A673 (cell line): Measurements from ENCODE around the gene BAK1.

Experiments used
- EZH2 ChIP-seq: fragments of 200-600 bp; sonication (generic); IDR thresholded peaks from 2 replicates; pipeline ENCODE4 v1.6.1; 2017; ENCODE audit warnings: borderline replicate concordance, low read depth, mild to moderate bottlenecking, mixed read lengths, antibody characterized with exemption, low read length; ENCODE audit not compliant: poor library complexity, severe bottlenecking
- TF ChIP-seq, protein P1 (sequence below): fragments of 300-800, 200-600 bp; sonication (generic); conservative IDR thresholded peaks from 2 replicates; pipeline ENCODE4 v1.5.1; 2017; ENCODE audit warnings: low read depth, mild to moderate bottlenecking, antibody characterized with exemption, low read length, moderate library complexity, mixed read lengths

DNA sequence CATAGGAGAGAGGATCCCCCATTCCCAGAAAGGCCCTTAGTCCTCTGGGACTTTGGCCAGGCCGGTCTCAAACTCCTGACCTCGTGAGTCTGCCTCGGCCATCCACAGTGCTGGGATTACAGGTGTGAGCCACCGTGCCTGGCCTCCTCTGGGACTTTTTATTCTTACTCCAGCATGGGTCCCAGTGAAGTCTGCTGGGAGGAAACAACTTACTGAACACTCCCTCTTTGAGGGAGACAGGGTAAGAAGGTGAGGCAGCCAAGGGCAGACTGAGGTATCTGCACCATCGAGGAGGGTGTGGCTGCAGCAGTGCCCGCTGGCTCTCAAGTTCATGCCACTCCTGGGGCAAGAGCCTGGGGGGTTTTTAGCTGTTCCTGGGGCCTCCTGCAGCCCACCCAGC lies 2.4 kb downstream of the BAK1 start:
- TF ChIP-seq, protein P1, sequence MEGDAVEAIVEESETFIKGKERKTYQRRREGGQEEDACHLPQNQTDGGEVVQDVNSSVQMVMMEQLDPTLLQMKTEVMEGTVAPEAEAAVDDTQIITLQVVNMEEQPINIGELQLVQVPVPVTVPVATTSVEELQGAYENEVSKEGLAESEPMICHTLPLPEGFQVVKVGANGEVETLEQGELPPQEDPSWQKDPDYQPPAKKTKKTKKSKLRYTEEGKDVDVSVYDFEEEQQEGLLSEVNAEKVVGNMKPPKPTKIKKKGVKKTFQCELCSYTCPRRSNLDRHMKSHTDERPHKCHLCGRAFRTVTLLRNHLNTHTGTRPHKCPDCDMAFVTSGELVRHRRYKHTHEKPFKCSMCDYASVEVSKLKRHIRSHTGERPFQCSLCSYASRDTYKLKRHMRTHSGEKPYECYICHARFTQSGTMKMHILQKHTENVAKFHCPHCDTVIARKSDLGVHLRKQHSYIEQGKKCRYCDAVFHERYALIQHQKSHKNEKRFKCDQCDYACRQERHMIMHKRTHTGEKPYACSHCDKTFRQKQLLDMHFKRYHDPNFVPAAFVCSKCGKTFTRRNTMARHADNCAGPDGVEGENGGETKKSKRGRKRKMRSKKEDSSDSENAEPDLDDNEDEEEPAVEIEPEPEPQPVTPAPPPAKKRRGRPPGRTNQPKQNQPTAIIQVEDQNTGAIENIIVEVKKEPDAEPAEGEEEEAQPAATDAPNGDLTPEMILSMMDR = no peak
- TF ChIP-seq EZH2 = no peak
